RKO (cell line): Measurements from ENCODE around the gene BGLAP.

Experiments used
- DNase-seq: peaks from one replicate; pipeline ENCODE4 v3.0.0-alpha.2; 2016; ENCODE audit warnings: low spot score

Gene BGLAP

GRCh38 chr1:156258859-156259258 is 16.9 kb downstream of the BGLAP start:
- no peak for DNase-seq

GRCh38 chr1:156259805-156260204 is 17.8 kb downstream of the BGLAP start:
- DNase-seq: no peak

- DNase-seq: no peak
Observed at GRCh38 chr1:156260896-156261295, 18.9 kb downstream of the BGLAP start.

GRCh38 chr1:156262461-156263287 is 20.7 kb downstream of the BGLAP start:
- peak; percentile 65 for DNase-seq

- no peak for DNase-seq
Observed at GRCh38 chr1:156263288-156263655, 21.3 kb downstream of the BGLAP start.

GRCh38 chr1:156266051-156266450 is 24.1 kb downstream of the BGLAP start:
- DNase-seq: no peak

- peak; percentile 24 for DNase-seq
Observed at GRCh38 chr1:156268336-156268735, 26.4 kb downstream of the BGLAP start.

- DNase-seq: no peak
Observed at GRCh38 chr1:156270314-156270713, 28.3 kb downstream of the BGLAP start.

GRCh38 chr1:156276532-156276931 is 34.5 kb downstream of the BGLAP start:
- DNase-seq: no peak

- DNase-seq: no peak
Observed at GRCh38 chr1:156276966-156277381, 35.0 kb downstream of the BGLAP start.

GRCh38 chr1:156279837-156280236 is 37.9 kb downstream of the BGLAP start:
- no peak for DNase-seq

GRCh38 chr1:156281281-156281680 is 39.3 kb downstream of the BGLAP start:
- DNase-seq: peak; percentile 80

GRCh38 chr1:156281693-156282478 is 39.9 kb downstream of the BGLAP start:
- DNase-seq: peak; percentile 75

GRCh38 chr1:156282479-156283222 is 40.7 kb downstream of the BGLAP start, which contains the start of gene SMG5:
TSS of gene SMG5 (minus strand) at chr1:156282825. CDS start at chr1:156282680, 145 bp downstream.
- DNase-seq: peak; percentile 98

GRCh38 chr1:156283521-156283920 is 41.5 kb downstream of the BGLAP start:
- no peak for DNase-seq

- no peak for DNase-seq
Observed at GRCh38 chr1:156284112-156284511, 42.1 kb downstream of the BGLAP start, which contains the start of gene TMEM79. TSS of gene TMEM79 (plus strand) at chr1:156284325. CDS start at chr1:156285227, 902 bp downstream.

- no peak for DNase-seq
Observed at GRCh38 chr1:156284757-156285156, 42.8 kb downstream of the BGLAP start.

- DNase-seq: no peak
Observed at GRCh38 chr1:156285437-156285836, 43.5 kb downstream of the BGLAP start.

GRCh38 chr1:156286061-156286460 is 44.1 kb downstream of the BGLAP start:
- DNase-seq: no peak

- DNase-seq: no peak
Observed at GRCh38 chr1:156289857-156290256, 47.9 kb downstream of the BGLAP start.

GRCh38 chr1:156291226-156292061 is 49.5 kb downstream of the BGLAP start:
- no peak for DNase-seq
